Astrocyte (in vitro differentiated cells and primary cell): ENCODE measurements around the gene LRSAM1.

Experiments
- EZH2 ChIP-seq: IDR thresholded peaks from 2 replicates; pipeline ENCODE4 v1.6.1; 2012; ENCODE audit warnings: mild to moderate bottlenecking, low read length, inconsistent platforms; ENCODE audit not compliant: insufficient read depth
- TF ChIP-seq, protein P1 (sequence below): IDR thresholded peaks from 2 replicates; pipeline ENCODE4 v1.5.1; 2011; ENCODE audit warnings: low read depth, mild to moderate bottlenecking, inconsistent platforms, low read length, moderate library complexity; ENCODE audit not compliant: insufficient read depth

DNA sequence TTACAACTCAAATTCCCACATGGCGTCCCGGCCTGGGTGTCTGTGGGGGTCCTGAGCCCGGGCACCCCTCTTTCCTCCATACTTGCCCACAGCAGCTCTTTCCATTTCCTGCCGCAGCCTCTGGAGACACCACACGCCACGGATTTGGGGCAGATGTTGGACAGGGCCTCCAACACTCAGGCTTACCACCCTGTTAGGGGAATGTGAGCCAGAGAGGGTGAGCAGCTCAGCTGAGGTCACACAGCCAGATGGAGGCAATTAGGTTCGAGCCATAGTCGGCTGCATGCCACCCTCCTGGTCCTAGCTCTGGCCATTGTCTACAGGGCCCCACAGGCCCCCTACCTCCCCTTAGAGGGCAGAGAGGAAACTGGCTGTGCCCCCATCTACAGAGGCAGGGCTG lies 85.2 kb downstream of the LRSAM1 start:
- TF ChIP-seq, protein P1, sequence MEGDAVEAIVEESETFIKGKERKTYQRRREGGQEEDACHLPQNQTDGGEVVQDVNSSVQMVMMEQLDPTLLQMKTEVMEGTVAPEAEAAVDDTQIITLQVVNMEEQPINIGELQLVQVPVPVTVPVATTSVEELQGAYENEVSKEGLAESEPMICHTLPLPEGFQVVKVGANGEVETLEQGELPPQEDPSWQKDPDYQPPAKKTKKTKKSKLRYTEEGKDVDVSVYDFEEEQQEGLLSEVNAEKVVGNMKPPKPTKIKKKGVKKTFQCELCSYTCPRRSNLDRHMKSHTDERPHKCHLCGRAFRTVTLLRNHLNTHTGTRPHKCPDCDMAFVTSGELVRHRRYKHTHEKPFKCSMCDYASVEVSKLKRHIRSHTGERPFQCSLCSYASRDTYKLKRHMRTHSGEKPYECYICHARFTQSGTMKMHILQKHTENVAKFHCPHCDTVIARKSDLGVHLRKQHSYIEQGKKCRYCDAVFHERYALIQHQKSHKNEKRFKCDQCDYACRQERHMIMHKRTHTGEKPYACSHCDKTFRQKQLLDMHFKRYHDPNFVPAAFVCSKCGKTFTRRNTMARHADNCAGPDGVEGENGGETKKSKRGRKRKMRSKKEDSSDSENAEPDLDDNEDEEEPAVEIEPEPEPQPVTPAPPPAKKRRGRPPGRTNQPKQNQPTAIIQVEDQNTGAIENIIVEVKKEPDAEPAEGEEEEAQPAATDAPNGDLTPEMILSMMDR: no peak
- TF ChIP-seq EZH2: no peak
